HG03060 (cell line): ENCODE results near the gene OCEL1.
"Not testable (repeated sequence)": the region's sequence is repeated elsewhere in the genome, so short reads cannot be mapped to it uniquely, and the experiment has no call there.

Experiments used
- ATAC-seq: cut with Tn5 transposase; IDR thresholded peaks from one replicate; pipeline ENCODE4 v1.9.1; 2021; ENCODE audit warnings: low read depth, moderate number of reproducible peaks; ENCODE audit not compliant: unreplicated experiment

The OCEL1 gene

GRCh38 chr19:17226002-17226933 lies at the start of gene OCEL1:
OCEL1 (plus strand) TSS chr19:17226226; CDS start chr19:17226248, 22 bp downstream.
- peak; percentile 81 for ATAC-seq

GRCh38 chr19:17178291-17178690 lies 47.7 kb upstream of the OCEL1 start:
- ATAC-seq, result no peak

GRCh38 chr19:17180997-17181702 lies 44.9 kb upstream of the OCEL1 start:
- no peak for ATAC-seq

- no peak for ATAC-seq
Observed at GRCh38 chr19:17183271-17183761, 42.7 kb upstream of the OCEL1 start.

- no peak for ATAC-seq
Observed at GRCh38 chr19:17183858-17184321, 42.1 kb upstream of the OCEL1 start.

GRCh38 chr19:17184371-17184841 lies 41.6 kb upstream of the OCEL1 start:
- ATAC-seq, result no peak

- ATAC-seq, result no peak
Observed at GRCh38 chr19:17185590-17185989, 40.4 kb upstream of the OCEL1 start.

GRCh38 chr19:17191736-17192135 lies 34.3 kb upstream of the OCEL1 start:
- ATAC-seq, result not testable (repeated sequence)

GRCh38 chr19:17192751-17193150 lies 33.3 kb upstream of the OCEL1 start:
- no peak for ATAC-seq

- ATAC-seq, result no peak
Observed at GRCh38 chr19:17194608-17195007, 31.4 kb upstream of the OCEL1 start.

- ATAC-seq, result no peak
Observed at GRCh38 chr19:17195106-17195505, 30.9 kb upstream of the OCEL1 start.

GRCh38 chr19:17196610-17197009 lies 29.4 kb upstream of the OCEL1 start:
- no peak for ATAC-seq

GRCh38 chr19:17197666-17198065 lies 28.4 kb upstream of the OCEL1 start:
- no peak for ATAC-seq

GRCh38 chr19:17200408-17201079 lies 25.5 kb upstream of the OCEL1 start:
- no peak for ATAC-seq

GRCh38 chr19:17202249-17202648 lies 23.8 kb upstream of the OCEL1 start:
- no peak for ATAC-seq

GRCh38 chr19:17202713-17203112 lies 23.3 kb upstream of the OCEL1 start:
- ATAC-seq, result no peak

- no peak for ATAC-seq
Observed at GRCh38 chr19:17205237-17206140, 20.5 kb upstream of the OCEL1 start.

- no peak for ATAC-seq
Observed at GRCh38 chr19:17206736-17207581, 19.1 kb upstream of the OCEL1 start.
